WI38 (cell line): ENCODE measurements around the gene MXI1.
A peak's percentile ranks its signal among the peaks of the same experiment; 100 is the strongest.

ENCODE experiments used
- H3K4me3 ChIP-seq: 2 replicates; pipeline ENCODE4 v1.5.1; 2011; ENCODE audit warnings: low read depth, mild to moderate bottlenecking, control low read depth, low read length
- CTCF ChIP-seq: IDR thresholded peaks from 2 replicates; pipeline ENCODE4 v1.5.1; 2012; ENCODE audit warnings: low read depth, mild to moderate bottlenecking, control low read depth, low read length

MXI1 gene

GRCh38 chr10:110211465-110211843 is 4.0 kb downstream of the MXI1 start:
- no peak for TF ChIP-seq CTCF

GRCh38 chr10:110212119-110213006 is 5.0 kb downstream of the MXI1 start:
- no peak overlapping the region for H3K4me3 ChIP-seq
- TF ChIP-seq CTCF = no peak

More at GRCh38 chr10:110211465-110211843, 4.0 kb downstream of the MXI1 start:
- H3K4me3 ChIP-seq = peak overlapping the region; percentile 83

GRCh38 chr10:110214371-110214826 is 7.0 kb downstream of the MXI1 start:
- TF ChIP-seq CTCF = no peak
- H3K4me3 ChIP-seq = no peak overlapping the region

- TF ChIP-seq CTCF = no peak
- H3K4me3 ChIP-seq = no peak overlapping the region
Observed at GRCh38 chr10:110215286-110216170, 8.1 kb downstream of the MXI1 start.

GRCh38 chr10:110216240-110216639 is 8.8 kb downstream of the MXI1 start:
- TF ChIP-seq CTCF = no peak

GRCh38 chr10:110216942-110217661 is 9.7 kb downstream of the MXI1 start:
- no peak for TF ChIP-seq CTCF

More at GRCh38 chr10:110216240-110216639, 8.8 kb downstream of the MXI1 start:
- H3K4me3 ChIP-seq = no peak overlapping the region

More at GRCh38 chr10:110216942-110217661, 9.7 kb downstream of the MXI1 start:
- H3K4me3 ChIP-seq = no peak overlapping the region
